Progenitor cell of endocrine pancreas (in vitro differentiated cells): ENCODE measurements around the gene AK5. TPM values are rescaled to one million over a fixed set of nuclear protein-coding genes. Genes with fewer than 3 reads are reported as not detected.

Experiments used
- DNase-seq: peaks from one replicate; pipeline ENCODE4 v3.0.0; 2021; ENCODE audit warnings: low spot score; ENCODE audit not compliant: unreplicated experiment
- H3K27ac Mint-ChIP-seq: 2 replicates; pipeline ENCODE4 v1.8.0; 2021; ENCODE audit warnings: mild to moderate bottlenecking, moderate library complexity, mixed read lengths
- H3K27me3 Mint-ChIP-seq: 2 replicates; pipeline ENCODE4 v1.8.0; 2021; ENCODE audit warnings: mixed read lengths
- H3K36me3 Mint-ChIP-seq: 2 replicates; pipeline ENCODE4 v1.8.0; 2022; ENCODE audit warnings: mixed read lengths; ENCODE audit not compliant: insufficient read depth
- H3K4me1 Mint-ChIP-seq: 2 replicates; pipeline ENCODE4 v1.8.0; 2021; ENCODE audit warnings: low read depth, mixed read lengths
- H3K4me3 Mint-ChIP-seq: 2 replicates; pipeline ENCODE4 v1.8.0; 2021; ENCODE audit warnings: low read depth, mild to moderate bottlenecking, moderate library complexity, mixed read lengths
- H3K9me3 Mint-ChIP-seq: 2 replicates; pipeline ENCODE4 v1.8.0; 2021; ENCODE audit warnings: low read depth, mixed read lengths
- total RNA-seq: library from RNA; stranded (reverse); gene quantifications from 2 replicates; pipeline ENCODE4 v1.2.1, GENCODE V29; 2021
- TF ChIP-seq, protein P1 (sequence below): fragments of 200-600 bp; sonication (generic); IDR thresholded peaks from one replicate; pipeline ENCODE4 v1.5.0; 2021; ENCODE audit warnings: antibody characterized with exemption, mild to moderate bottlenecking; ENCODE audit not compliant: unreplicated experiment

Gene AK5
- total RNA-seq, 1 donor from 2014 or later = 4.0 TPM

DNA sequence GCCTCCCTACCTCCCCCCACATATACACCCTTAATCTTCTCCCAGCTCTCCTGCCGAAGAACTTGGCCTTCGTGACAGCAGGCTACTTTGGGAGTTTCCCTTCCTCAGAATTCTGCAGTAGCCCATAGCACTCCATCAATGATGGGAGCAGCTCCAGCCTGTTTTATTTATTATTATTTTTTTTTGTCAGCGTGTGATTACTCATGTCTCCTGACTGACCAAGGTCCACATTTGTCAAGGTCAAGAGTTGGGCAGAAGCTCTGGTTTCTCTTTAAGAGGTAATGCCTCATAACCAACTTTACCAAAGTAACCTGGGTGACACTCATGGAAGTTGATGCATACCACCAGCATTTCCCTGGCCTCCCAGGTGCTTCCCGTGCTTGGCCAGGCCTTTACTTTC is 275.2 kb downstream of the AK5 start:
- peak overlapping the region; percentile 60 for H3K27ac Mint-ChIP-seq
- H3K4me1 Mint-ChIP-seq = peaks cover 12% of the 10 kb centered on the region

DNA sequence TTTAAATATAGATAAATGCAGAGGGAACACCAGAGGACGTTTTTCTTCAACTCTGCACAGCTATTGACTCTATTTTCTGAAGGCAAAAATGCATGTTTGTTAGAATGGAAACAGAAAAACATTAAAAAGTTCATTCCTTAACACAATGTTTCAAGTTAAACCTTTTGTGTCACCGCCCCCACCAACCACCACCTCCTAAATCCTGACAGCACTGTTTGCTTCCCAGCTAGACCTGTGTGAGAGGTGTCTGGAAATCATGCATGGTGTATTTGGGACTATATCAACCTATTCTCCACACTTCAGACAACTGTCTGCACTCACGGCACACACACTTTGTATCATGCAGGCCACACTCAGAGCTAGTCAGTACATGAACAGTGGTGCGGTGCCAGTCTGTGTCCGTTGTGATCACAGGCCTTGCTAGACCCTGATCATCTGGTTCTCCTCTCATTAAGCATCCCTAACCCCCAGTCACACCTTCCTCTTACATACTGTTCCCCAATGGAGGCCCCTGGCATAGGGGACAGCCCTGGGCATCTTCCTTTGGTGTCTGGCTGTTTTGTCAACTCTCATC is 276.9 kb downstream of the AK5 start:
- Mint-ChIP-seq H3K9me3 (peaks cover 8% of the 10 kb centered on the region), H3K27me3 (no peaks in the 10 kb centered on the region), H3K4me3 (no peak overlapping the region), H3K27ac (peak overlapping the region; percentile 12), H3K36me3 (peaks cover 15% of the 10 kb centered on the region), H3K4me1 (peaks cover 5% of the 10 kb centered on the region)
- TF ChIP-seq, protein P1, sequence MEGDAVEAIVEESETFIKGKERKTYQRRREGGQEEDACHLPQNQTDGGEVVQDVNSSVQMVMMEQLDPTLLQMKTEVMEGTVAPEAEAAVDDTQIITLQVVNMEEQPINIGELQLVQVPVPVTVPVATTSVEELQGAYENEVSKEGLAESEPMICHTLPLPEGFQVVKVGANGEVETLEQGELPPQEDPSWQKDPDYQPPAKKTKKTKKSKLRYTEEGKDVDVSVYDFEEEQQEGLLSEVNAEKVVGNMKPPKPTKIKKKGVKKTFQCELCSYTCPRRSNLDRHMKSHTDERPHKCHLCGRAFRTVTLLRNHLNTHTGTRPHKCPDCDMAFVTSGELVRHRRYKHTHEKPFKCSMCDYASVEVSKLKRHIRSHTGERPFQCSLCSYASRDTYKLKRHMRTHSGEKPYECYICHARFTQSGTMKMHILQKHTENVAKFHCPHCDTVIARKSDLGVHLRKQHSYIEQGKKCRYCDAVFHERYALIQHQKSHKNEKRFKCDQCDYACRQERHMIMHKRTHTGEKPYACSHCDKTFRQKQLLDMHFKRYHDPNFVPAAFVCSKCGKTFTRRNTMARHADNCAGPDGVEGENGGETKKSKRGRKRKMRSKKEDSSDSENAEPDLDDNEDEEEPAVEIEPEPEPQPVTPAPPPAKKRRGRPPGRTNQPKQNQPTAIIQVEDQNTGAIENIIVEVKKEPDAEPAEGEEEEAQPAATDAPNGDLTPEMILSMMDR = no peak
- no peak for DNase-seq

More for the DNA sequence above, 275.2 kb downstream of the AK5 start:
- no peak for DNase-seq
- TF ChIP-seq, protein P1 = no peak
- Mint-ChIP-seq H3K4me3 (no peak overlapping the region), H3K27me3 (no peaks in the 10 kb centered on the region), H3K36me3 (peaks cover 15% of the 10 kb centered on the region), H3K9me3 (peaks cover 8% of the 10 kb centered on the region)

DNA sequence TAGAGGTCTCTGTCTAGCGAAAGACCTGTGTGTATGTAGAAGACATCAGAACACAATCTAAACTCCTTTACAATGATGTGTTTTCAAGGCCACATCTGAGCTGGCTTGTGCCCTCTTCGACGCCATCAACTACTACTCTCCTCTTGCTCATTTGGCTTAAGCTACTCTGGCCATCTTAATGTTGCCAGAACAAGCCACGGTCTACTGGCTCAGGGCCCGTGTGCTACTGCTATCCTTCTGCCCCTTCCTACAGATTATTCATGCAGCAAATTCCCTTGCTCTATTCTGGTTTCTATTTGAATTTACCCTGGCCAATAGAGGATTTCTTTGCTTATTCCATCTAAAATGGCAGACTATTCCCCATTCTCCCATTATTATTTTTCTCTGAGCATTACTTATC is 278.9 kb downstream of the AK5 start:
- DNase-seq = no peak
- peaks cover 8% of the 10 kb centered on the region for H3K9me3 Mint-ChIP-seq
- H3K4me3 Mint-ChIP-seq = no peak overlapping the region
- H3K27me3 Mint-ChIP-seq = no peaks in the 10 kb centered on the region
- peaks cover 19% of the 10 kb centered on the region for H3K36me3 Mint-ChIP-seq
- H3K27ac Mint-ChIP-seq = peak overlapping the region; percentile 79
- no peaks in the 10 kb centered on the region for H3K4me1 Mint-ChIP-seq
- TF ChIP-seq, protein P1 = no peak

DNA sequence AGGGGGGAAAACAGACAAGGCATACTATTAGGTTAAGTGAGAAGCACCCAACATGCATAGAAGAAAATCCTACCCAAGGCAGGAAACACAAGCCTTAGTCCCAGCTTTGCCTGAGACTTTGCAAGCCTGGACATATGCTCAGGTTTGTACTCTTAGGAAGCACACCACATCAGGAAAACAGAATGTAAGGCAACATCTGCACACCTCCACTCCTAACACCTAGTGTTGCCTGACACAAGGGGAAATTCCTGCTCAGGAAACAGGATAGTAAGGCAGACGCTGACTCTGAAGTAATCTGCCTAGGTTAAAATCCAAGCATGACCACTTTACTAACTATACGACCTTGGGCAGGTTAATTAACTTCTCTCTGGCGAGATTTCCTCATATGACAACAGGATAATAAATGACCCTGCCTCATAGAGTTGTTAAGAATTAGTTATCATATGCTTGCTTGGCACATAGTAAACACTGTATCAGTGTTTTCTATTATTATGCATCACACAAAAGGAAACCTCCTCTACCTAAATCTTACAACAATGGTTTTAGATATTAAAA is 280.9 kb downstream of the AK5 start:
- Mint-ChIP-seq H3K27me3 (no peaks in the 10 kb centered on the region), H3K27ac (no peak overlapping the region), H3K36me3 (peaks cover 27% of the 10 kb centered on the region), H3K9me3 (peaks cover 8% of the 10 kb centered on the region), H3K4me1 (no peaks in the 10 kb centered on the region), H3K4me3 (no peak overlapping the region)
- no peak for DNase-seq
- TF ChIP-seq, protein P1 = no peak

DNA sequence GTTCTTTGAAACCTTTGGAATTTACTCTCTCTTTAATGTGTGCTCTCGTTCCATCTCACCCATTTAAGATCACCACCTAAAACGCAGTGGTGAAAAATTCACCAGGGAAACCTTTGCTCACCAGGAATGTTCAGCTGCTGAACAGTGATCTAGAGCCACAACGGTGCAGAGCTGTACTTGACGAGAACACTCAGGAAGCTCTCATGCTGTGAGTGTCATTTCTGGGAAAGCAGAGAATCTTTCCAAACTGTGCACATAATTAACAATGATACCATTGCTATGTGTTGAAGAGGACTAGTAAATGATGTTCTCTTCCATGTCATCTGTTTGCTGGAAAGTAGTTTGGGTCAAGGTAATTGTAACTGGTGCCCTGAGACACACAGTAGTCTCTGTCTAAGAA is 283.5 kb downstream of the AK5 start:
- no peak for DNase-seq
- no peak overlapping the region for H3K4me3 Mint-ChIP-seq
- no peaks in the 10 kb centered on the region for H3K4me1 Mint-ChIP-seq
- TF ChIP-seq, protein P1 = no peak
- H3K36me3 Mint-ChIP-seq = peaks cover 30% of the 10 kb centered on the region
- H3K27ac Mint-ChIP-seq = no peak overlapping the region
- H3K9me3 Mint-ChIP-seq = no peaks in the 10 kb centered on the region
- H3K27me3 Mint-ChIP-seq = no peaks in the 10 kb centered on the region
